Keratinocyte (primary cell): ENCODE data around the gene ASCC2. TPM values are rescaled to one million over a fixed set of nuclear protein-coding genes. Genes with fewer than 3 reads are reported as not detected.

ENCODE experiments used
- DNase-seq: peaks from one replicate; pipeline ENCODE4 v3.0.0-alpha.2; 2011; ENCODE audit warnings: low read depth, missing footprints, low spot score
- FAIRE-seq: peaks from 2 replicates; lab custom pipeline; 2011; peaks lifted over from hg19 to GRCh38; lab: Jason Lieb, UNC
- H2AFZ ChIP-seq: 2 replicates; pipeline ENCODE4 v1.6.0; 2012; ENCODE audit warnings: low read length, control low read depth, inconsistent platforms; ENCODE audit not compliant: control insufficient read depth
- H3K27ac ChIP-seq: 2 replicates; pipeline ENCODE4 v1.5.1; 2011; ENCODE audit warnings: low read length; ENCODE audit not compliant: control insufficient read depth, insufficient read depth
- H3K27me3 ChIP-seq: 3 replicates; pipeline ENCODE4 v1.6.0; 2011; ENCODE audit warnings: low read length; ENCODE audit not compliant: control insufficient read depth, insufficient read depth; ENCODE audit errors: extremely low read depth
- H3K36me3 ChIP-seq, 2 experiments: 2 replicates in 1 of 2; 3 replicates in 1 of 2; pipeline ENCODE4 v1.5.1; 2011; ENCODE audit warnings: low read length in 2 of 2, mild to moderate bottlenecking in 1 of 2; ENCODE audit not compliant: control insufficient read depth in 2 of 2, insufficient read depth in 2 of 2; ENCODE audit errors: extremely low read depth in 1 of 2
- H3K4me1 ChIP-seq: 3 replicates; pipeline ENCODE4 v1.5.1; 2011; ENCODE audit warnings: low read length; ENCODE audit not compliant: control insufficient read depth, insufficient read depth; ENCODE audit errors: extremely low read depth
- H3K4me2 ChIP-seq: 3 replicates; pipeline ENCODE4 v1.6.0; 2011; ENCODE audit warnings: low read depth, low read length; ENCODE audit not compliant: control insufficient read depth, insufficient read depth; ENCODE audit errors: extremely low read depth
- H3K4me3 ChIP-seq, 3 experiments: fragments of 200-600 bp in 1 of 3; sonication (generic) in 1 of 3; 2 replicates in 2 of 3; 3 replicates in 1 of 3; pipeline ENCODE4 v1.5.1; 2011 to 2016; ENCODE audit warnings: low read length in 3 of 3, mild to moderate bottlenecking in 3 of 3, control low read depth in 2 of 3, inconsistent platforms in 1 of 3, low read depth in 1 of 3, mixed read lengths in 1 of 3, mixed run types in 1 of 3, moderate library complexity in 1 of 3; ENCODE audit not compliant: control insufficient read depth in 2 of 3, insufficient read depth in 2 of 3; ENCODE audit errors: extremely low read depth in 1 of 3
- H3K79me2 ChIP-seq: 2 replicates; pipeline ENCODE4 v1.6.0; 2012; ENCODE audit warnings: low read length; ENCODE audit not compliant: control insufficient read depth, insufficient read depth
- H3K9ac ChIP-seq: 3 replicates; pipeline ENCODE4 v1.6.0; 2011; ENCODE audit warnings: low read length; ENCODE audit not compliant: control insufficient read depth, insufficient read depth; ENCODE audit errors: extremely low read depth
- H3K9me1 ChIP-seq: 3 replicates; pipeline ENCODE4 v1.6.0; 2011; ENCODE audit warnings: low read length; ENCODE audit not compliant: control insufficient read depth, insufficient read depth; ENCODE audit errors: extremely low read depth
- H3K9me3 ChIP-seq: 2 replicates; pipeline ENCODE4 v1.5.1; 2012; ENCODE audit warnings: low read depth, low read length; ENCODE audit not compliant: control insufficient read depth
- H4K20me1 ChIP-seq: 3 replicates; pipeline ENCODE4 v1.6.0; 2011; ENCODE audit warnings: low read length; ENCODE audit not compliant: control insufficient read depth, insufficient read depth; ENCODE audit errors: extremely low read depth
- CTCF ChIP-seq, 3 experiments: IDR thresholded peaks in 1 of 3; conservative IDR thresholded peaks in 1 of 3; optimal IDR thresholded peaks in 1 of 3; 2 replicates in 2 of 3; 3 replicates in 1 of 3; pipeline versions ENCODE3 to v1.5.1; 2011; ENCODE audit warnings: low read length in 3 of 3, mild to moderate bottlenecking in 3 of 3, moderate library complexity in 2 of 3, control low read depth in 1 of 3, inconsistent platforms in 1 of 3; ENCODE audit not compliant: insufficient read depth in 2 of 3; ENCODE audit errors: extremely low read depth in 1 of 3
- EZH2 ChIP-seq: IDR thresholded peaks from one replicate; pipeline ENCODE4 v1.6.1; 2012; ENCODE audit warnings: inconsistent platforms, mild to moderate bottlenecking, low read length, moderate library complexity
- dilution Hi-C: fragments of 300-500 bp; cut with MboI; formaldehyde crosslinking; loops from one replicate; pipeline ENCODE4 v1.7.0; 2020; ENCODE audit warnings: low sequenced_read_pairs; ENCODE audit not compliant: extremely low pct_ligation_motif_present
- polyA plus RNA-seq, 5 experiments: library from polyadenylated mRNA; depleted of rRNA in 3 of 5; stranded (reverse) in 3 of 5; stranded (forward) in 1 of 5; unstranded in 1 of 5; fragments of >200 nt; gene quantifications; 1 replicate in 1 of 5; 2 replicates in 3 of 5; 3 replicates in 1 of 5; pipeline versions ENCODE4 v1.2.1 to v1.2.3, GENCODE V29; 2011 to 2012; ENCODE audit warnings: missing spikeins in 2 of 5, low read depth in 1 of 5, low replicate concordance in 1 of 5

The ASCC2 gene
- polyA plus RNA-seq, 1 donor (not counting 4 experiments of a cell fraction or from before 2014, with no cell fraction given) = 51.3 TPM

GRCh38 chr22:29831958-29832357 is 6.1 kb downstream of the ASCC2 start:
- peaks cover 16 to 38% of the 10 kb centered on the region in 2 experiments for H3K36me3 ChIP-seq
- no peak for FAIRE-seq
- TF ChIP-seq EZH2 = no peak
- TF ChIP-seq CTCF (optimal IDR thresholded peaks at IDR 0.05 in 1 of 3, IDR thresholded peaks at IDR 0.05 in 1 of 3, conservative IDR thresholded peaks at IDR 0.05 in 1 of 3; ENCODE audit: extremely low read depth in 1 of 3, insufficient read depth in 2 of 3, low read length in 3 of 3) = no peak

GRCh38 chr22:29831186-29831921 is 6.7 kb downstream of the ASCC2 start:
- FAIRE-seq = no peak
- H3K4me3 ChIP-seq = no peak overlapping the region

More at GRCh38 chr22:29831958-29832357, 6.1 kb downstream of the ASCC2 start:
- Histone ChIP-seq H3K27me3 (no peaks in the 10 kb centered on the region), H3K4me1 (peaks cover 4% of the 10 kb centered on the region), H4K20me1 (no peaks in the 10 kb centered on the region), H3K9me3 (no peaks in the 10 kb centered on the region), H3K79me2 (peaks cover 15% of the 10 kb centered on the region), H3K27ac (no peak overlapping the region), H3K4me2 (no peak overlapping the region), H3K4me3 (no peak overlapping the region), H3K9me1 (no peaks in the 10 kb centered on the region), H2AFZ (no peak overlapping the region), H3K9ac (no peak overlapping the region)
- DNase-seq = no peak
- dilution Hi-C loops = no loop called here

More at GRCh38 chr22:29831186-29831921, 6.7 kb downstream of the ASCC2 start:
- H4K20me1 ChIP-seq = no peaks in the 10 kb centered on the region
- H3K4me1 ChIP-seq = no peaks in the 10 kb centered on the region
- no peak for DNase-seq
- H3K27ac ChIP-seq = no peak overlapping the region
- no peaks in the 10 kb centered on the region for H3K9me3 ChIP-seq
- no peaks in the 10 kb centered on the region for H3K9me1 ChIP-seq
- H3K4me2 ChIP-seq = no peak overlapping the region
- dilution Hi-C loops = no loop called here
- no peak for TF ChIP-seq EZH2
- TF ChIP-seq CTCF (optimal IDR thresholded peaks at IDR 0.05 in 1 of 3, IDR thresholded peaks at IDR 0.05 in 1 of 3, conservative IDR thresholded peaks at IDR 0.05 in 1 of 3; ENCODE audit: extremely low read depth in 1 of 3, insufficient read depth in 2 of 3, low read length in 3 of 3) = no peak
- H2AFZ ChIP-seq = no peak overlapping the region
- peaks cover 11% of the 10 kb centered on the region for H3K79me2 ChIP-seq
- no peak overlapping the region for H3K9ac ChIP-seq
- H3K27me3 ChIP-seq = no peaks in the 10 kb centered on the region
- peaks cover 17 to 38% of the 10 kb centered on the region in 2 experiments for H3K36me3 ChIP-seq
